Duodenal mucosa (tissue), 2 donors: ENCODE results near the gene MICAL2.

ENCODE experiments used
- H3K27ac ChIP-seq: one replicate; pipeline ENCODE4 v1.7.0; 2013; ENCODE audit warnings: low read depth, low read length
- H3K27me3 ChIP-seq, 2 donors: one replicate each; pipeline ENCODE4 v1.7.0; 2013; ENCODE audit warnings: low read length in 2 of 2, control low read depth in 1 of 2; ENCODE audit not compliant: insufficient read depth in 2 of 2, control insufficient read depth in 1 of 2
- H3K36me3 ChIP-seq, 2 donors: one replicate each; pipeline ENCODE4 v1.7.0; 2013; ENCODE audit warnings: low read length in 2 of 2, control low read depth in 1 of 2; ENCODE audit not compliant: insufficient read depth in 2 of 2, control insufficient read depth in 1 of 2
- H3K4me1 ChIP-seq, 2 donors: one replicate each; pipeline ENCODE4 v1.7.0; 2013; ENCODE audit warnings: low read length in 2 of 2, control low read depth in 1 of 2; ENCODE audit not compliant: insufficient read depth in 2 of 2, control insufficient read depth in 1 of 2
- H3K4me3 ChIP-seq, 2 donors: one replicate each; pipeline ENCODE4 v1.7.0; 2013; ENCODE audit warnings: low read length in 2 of 2, low read depth in 1 of 2
- H3K9ac ChIP-seq, 2 donors: one replicate each; pipeline ENCODE4 v1.7.0; 2013; ENCODE audit warnings: low read length in 2 of 2, low read depth in 1 of 2
- H3K9me3 ChIP-seq, 2 donors: one replicate each; pipeline ENCODE4 v1.7.0; 2013; ENCODE audit warnings: low read length in 2 of 2, control low read depth in 1 of 2; ENCODE audit not compliant: control insufficient read depth in 1 of 2

MICAL2 gene

DNA sequence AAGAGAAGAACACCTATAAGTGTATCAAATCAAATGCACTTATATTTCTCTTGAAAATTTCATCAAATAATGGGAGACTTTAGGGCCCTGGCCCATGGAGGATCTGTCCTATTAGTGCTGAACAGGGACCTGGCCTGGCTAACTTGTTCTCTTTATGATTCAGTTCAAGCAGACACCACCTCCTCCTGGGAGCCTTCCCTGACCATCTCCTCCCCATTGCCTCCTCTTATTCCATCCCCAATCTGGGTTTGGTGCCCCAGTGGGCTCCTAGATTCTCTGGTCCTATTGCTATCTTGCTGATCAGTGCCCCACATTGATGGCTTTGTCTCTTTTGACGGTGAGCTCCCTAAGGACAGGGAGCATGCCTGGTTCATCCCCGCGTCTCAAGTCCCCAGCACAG lies 60.1 kb downstream of the MICAL2 start:
- Histone ChIP-seq H3K27me3 (no peaks in the 10 kb centered on the region), H3K9me3 (no peaks in the 10 kb centered on the region), H3K4me3 (no peak overlapping the region), H3K9ac (no peak overlapping the region), H3K4me1 (peaks cover 22 to 26% of the 10 kb centered on the region in 2 donors), H3K27ac (no peak overlapping the region), H3K36me3 (peaks cover 0 to 7% of the 10 kb centered on the region in 2 donors)

GRCh38 chr11:12170984-12171383 lies 60.6 kb downstream of the MICAL2 start:
- Histone ChIP-seq H3K36me3 (peaks cover 0 to 7% of the 10 kb centered on the region in 2 donors), H3K9ac (no peak overlapping the region), H3K4me3 (no peak overlapping the region), H3K27me3 (no peaks in the 10 kb centered on the region), H3K9me3 (no peaks in the 10 kb centered on the region), H3K27ac (no peak overlapping the region), H3K4me1 (peaks cover 18 to 21% of the 10 kb centered on the region in 2 donors)

GRCh38 chr11:12171921-12172320 lies 61.5 kb downstream of the MICAL2 start:
- H3K27ac ChIP-seq: no peak overlapping the region
- peaks cover 0 to 7% of the 10 kb centered on the region in 2 donors for H3K36me3 ChIP-seq
- no peaks in the 10 kb centered on the region for H3K27me3 ChIP-seq
- H3K4me3 ChIP-seq: no peak overlapping the region
- peaks cover 8 to 12% of the 10 kb centered on the region in 2 donors for H3K4me1 ChIP-seq
- no peaks in the 10 kb centered on the region for H3K9me3 ChIP-seq
- H3K9ac ChIP-seq: no peak overlapping the region

- no peak overlapping the region for H3K27ac ChIP-seq
- H3K9me3 ChIP-seq: no peaks in the 10 kb centered on the region
- H3K36me3 ChIP-seq: peaks cover 0 to 7% of the 10 kb centered on the region in 2 donors
- no peaks in the 10 kb centered on the region for H3K27me3 ChIP-seq
- peaks cover 2 to 8% of the 10 kb centered on the region in 2 donors for H3K4me1 ChIP-seq
- H3K9ac ChIP-seq: no peak overlapping the region
- H3K4me3 ChIP-seq: no peak overlapping the region
Observed at GRCh38 chr11:12172493-12173013, 62.2 kb downstream of the MICAL2 start.

DNA sequence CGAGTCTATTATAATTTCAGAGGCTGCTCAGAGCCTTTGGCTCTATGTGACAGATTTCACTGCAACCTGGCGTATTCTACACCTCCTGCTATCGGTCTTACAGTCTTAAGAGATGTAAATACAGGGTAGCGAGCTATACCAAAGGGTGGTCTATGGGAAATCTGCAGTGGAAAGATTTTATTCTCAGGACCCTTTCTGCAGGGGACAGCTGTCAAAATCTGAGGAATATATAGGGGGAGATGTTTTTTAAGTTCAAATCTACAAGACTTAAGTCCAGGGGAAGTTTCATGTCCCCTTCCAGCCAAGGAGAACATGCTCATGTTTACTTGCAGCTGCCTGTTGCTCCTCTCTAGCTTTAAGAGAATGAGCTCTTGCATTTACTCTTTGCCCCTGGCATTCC lies 62.7 kb downstream of the MICAL2 start:
- H3K9ac ChIP-seq: no peak overlapping the region
- no peak overlapping the region for H3K4me3 ChIP-seq
- no peaks in the 10 kb centered on the region for H3K27me3 ChIP-seq
- no peak overlapping the region for H3K27ac ChIP-seq
- H3K4me1 ChIP-seq: peaks cover 0 to 3% of the 10 kb centered on the region in 2 donors
- H3K36me3 ChIP-seq: peaks cover 0 to 7% of the 10 kb centered on the region in 2 donors
- H3K9me3 ChIP-seq: no peaks in the 10 kb centered on the region

- H3K9ac ChIP-seq: no peak overlapping the region
- peaks cover 0 to 7% of the 10 kb centered on the region in 2 donors for H3K36me3 ChIP-seq
- no peak overlapping the region for H3K4me3 ChIP-seq
- peaks cover 5 to 9% of the 10 kb centered on the region in 2 donors for H3K4me1 ChIP-seq
- H3K27ac ChIP-seq: no peak overlapping the region
- no peaks in the 10 kb centered on the region for H3K9me3 ChIP-seq
- no peaks in the 10 kb centered on the region for H3K27me3 ChIP-seq
Observed at GRCh38 chr11:12174128-12174476, 63.7 kb downstream of the MICAL2 start.

- H3K27ac ChIP-seq: no peak overlapping the region
- H3K4me1 ChIP-seq: peaks cover 11 to 14% of the 10 kb centered on the region in 2 donors
Observed at GRCh38 chr11:12174477-12175143, 64.2 kb downstream of the MICAL2 start.

GRCh38 chr11:12175694-12176241 lies 65.4 kb downstream of the MICAL2 start:
- Histone ChIP-seq H3K9me3 (no peaks in the 10 kb centered on the region), H3K27me3 (no peaks in the 10 kb centered on the region), H3K4me3 (no peak overlapping the region), H3K9ac (no peak overlapping the region), H3K36me3 (peaks cover 0 to 7% of the 10 kb centered on the region in 2 donors), H3K4me1 (peaks cover 11 to 16% of the 10 kb centered on the region in 2 donors), H3K27ac (no peak overlapping the region)

More at GRCh38 chr11:12174477-12175143, 64.2 kb downstream of the MICAL2 start:
- Histone ChIP-seq H3K9me3 (no peaks in the 10 kb centered on the region), H3K4me3 (no peak overlapping the region), H3K27me3 (no peaks in the 10 kb centered on the region), H3K9ac (no peak overlapping the region), H3K36me3 (peaks cover 0 to 7% of the 10 kb centered on the region in 2 donors)

GRCh38 chr11:12176410-12176809 lies 66.0 kb downstream of the MICAL2 start:
- H3K27ac ChIP-seq: no peak overlapping the region
- H3K27me3 ChIP-seq: no peaks in the 10 kb centered on the region
- H3K4me1 ChIP-seq: peaks cover 11 to 16% of the 10 kb centered on the region in 2 donors

DNA sequence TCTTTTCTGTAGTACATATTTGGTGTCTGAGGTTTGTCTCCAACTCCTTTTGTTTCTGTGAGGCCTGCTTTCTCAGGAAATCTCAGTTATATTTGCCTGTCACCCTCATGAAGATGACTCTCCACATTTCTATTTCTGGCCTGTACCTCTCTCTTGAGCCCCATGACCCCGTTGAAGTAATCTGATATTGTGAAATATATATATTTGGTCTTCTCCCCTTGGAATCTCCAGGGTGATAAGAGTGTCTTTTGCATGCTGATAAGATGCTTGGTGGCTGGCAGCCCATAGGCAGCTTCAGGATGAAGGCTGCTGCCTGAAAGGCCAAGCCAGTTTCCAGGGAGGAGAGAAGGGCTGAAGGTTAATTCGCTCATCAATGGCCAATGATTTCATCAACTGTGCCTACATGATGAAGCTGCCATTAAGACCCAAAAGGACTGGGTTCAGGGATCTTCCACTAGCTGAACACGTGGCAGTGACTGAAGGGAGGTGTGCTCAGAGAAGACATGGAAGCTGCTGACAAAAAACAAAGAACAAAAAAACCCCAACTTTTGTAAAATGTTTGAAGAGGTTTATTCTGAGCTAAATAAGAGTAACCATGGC lies 67.4 kb downstream of the MICAL2 start:
- Histone ChIP-seq H3K9me3 (no peaks in the 10 kb centered on the region), H3K9ac (no peak overlapping the region), H3K36me3 (no peaks in the 10 kb centered on the region), H3K4me1 (peaks cover 11 to 13% of the 10 kb centered on the region in 2 donors), H3K4me3 (no peak overlapping the region), H3K27ac (no peak overlapping the region), H3K27me3 (no peaks in the 10 kb centered on the region)

More at GRCh38 chr11:12176410-12176809, 66.0 kb downstream of the MICAL2 start:
- H3K4me3 ChIP-seq: no peak overlapping the region
- H3K9me3 ChIP-seq: no peaks in the 10 kb centered on the region
- no peak overlapping the region for H3K9ac ChIP-seq
- peaks cover 0 to 7% of the 10 kb centered on the region in 2 donors for H3K36me3 ChIP-seq
